ENCODE measurements around the gene SNORC. TPM values are rescaled to one million over a fixed set of nuclear protein-coding genes. Genes with fewer than 3 reads are reported as not detected.
A peak's percentile ranks its signal among the peaks of the same experiment; 100 is the strongest.

Gene SNORC
- total and polyA plus RNA-seq, 2 donors from 2014 or later, result 2.7 to 3.3 TPM

DNA sequence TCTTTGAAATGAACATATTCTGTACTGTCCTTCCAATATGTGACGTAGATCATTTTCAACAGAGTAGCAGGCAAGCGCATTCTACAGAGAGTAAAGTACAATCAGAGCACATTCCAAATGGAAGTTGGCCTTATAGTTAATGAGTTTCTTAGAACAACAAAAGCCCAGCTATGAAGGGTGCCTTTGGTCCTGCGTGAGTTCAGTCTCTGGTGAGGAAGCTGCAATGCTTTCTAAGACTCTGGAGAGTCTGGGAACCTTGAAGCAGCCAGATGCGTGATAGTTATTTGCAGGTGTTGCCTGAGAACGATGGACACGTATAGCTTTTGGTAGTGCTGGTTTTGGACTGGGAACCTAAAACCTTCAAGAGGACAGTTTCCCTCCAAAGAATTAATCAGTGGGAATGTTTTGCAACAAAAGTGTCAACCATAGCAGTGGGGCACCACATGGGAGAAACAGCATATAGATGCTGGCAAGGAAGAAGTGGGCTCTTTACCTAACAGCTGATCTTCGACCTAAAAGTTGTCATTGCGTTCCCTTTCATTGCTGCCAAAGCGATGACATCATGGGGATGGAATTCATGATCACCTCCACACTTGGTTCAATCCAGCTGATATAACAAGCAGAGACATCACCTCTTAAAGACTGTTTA, 9.3 kb upstream of the SNORC start:
- Histone ChIP-seq H3K27me3 (ENCODE audit: control insufficient read depth, insufficient read depth, low read length) (no peaks in the 10 kb centered on the region), H3K9ac (ENCODE audit: low read length in 3 of 3) (no peak overlapping the region), H3K9me3 (ENCODE audit: control insufficient read depth in 2 of 3, insufficient read depth in 1 of 3, low read length in 3 of 3) (no peaks in the 10 kb centered on the region), H3K27ac (ENCODE audit: low read depth in 2 of 2, low read length in 2 of 2) (peak overlapping the region; percentile 29 to 69), H3K4me1 (ENCODE audit: control insufficient read depth in 2 of 3, insufficient read depth in 2 of 3, low read depth in 1 of 3, low read length in 3 of 3) (peaks cover 0 to 7% (median 5%) of the 10 kb centered on the region in 3 donors), H3K4me3 (ENCODE audit: low read length in 3 of 3) (peak overlapping the region in 1 of 3 donors; percentile 13), H3K36me3 (ENCODE audit: control insufficient read depth in 2 of 3, insufficient read depth in 3 of 3, low read length in 3 of 3) (peaks cover 2 to 14% (median 3%) of the 10 kb centered on the region in 3 donors)
- no peak for FAIRE-seq
- peak in 2 of 5 donors; percentile 39 to 65 for DNase-seq
- intact Hi-C loops (cut with DNase I), result no loop called here
- TF ChIP-seq, protein P1, sequence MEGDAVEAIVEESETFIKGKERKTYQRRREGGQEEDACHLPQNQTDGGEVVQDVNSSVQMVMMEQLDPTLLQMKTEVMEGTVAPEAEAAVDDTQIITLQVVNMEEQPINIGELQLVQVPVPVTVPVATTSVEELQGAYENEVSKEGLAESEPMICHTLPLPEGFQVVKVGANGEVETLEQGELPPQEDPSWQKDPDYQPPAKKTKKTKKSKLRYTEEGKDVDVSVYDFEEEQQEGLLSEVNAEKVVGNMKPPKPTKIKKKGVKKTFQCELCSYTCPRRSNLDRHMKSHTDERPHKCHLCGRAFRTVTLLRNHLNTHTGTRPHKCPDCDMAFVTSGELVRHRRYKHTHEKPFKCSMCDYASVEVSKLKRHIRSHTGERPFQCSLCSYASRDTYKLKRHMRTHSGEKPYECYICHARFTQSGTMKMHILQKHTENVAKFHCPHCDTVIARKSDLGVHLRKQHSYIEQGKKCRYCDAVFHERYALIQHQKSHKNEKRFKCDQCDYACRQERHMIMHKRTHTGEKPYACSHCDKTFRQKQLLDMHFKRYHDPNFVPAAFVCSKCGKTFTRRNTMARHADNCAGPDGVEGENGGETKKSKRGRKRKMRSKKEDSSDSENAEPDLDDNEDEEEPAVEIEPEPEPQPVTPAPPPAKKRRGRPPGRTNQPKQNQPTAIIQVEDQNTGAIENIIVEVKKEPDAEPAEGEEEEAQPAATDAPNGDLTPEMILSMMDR (IDR thresholded peaks at IDR 0.05; ENCODE audit: borderline replicate concordance, extremely low read depth, insufficient read depth), result no peak

DNA sequence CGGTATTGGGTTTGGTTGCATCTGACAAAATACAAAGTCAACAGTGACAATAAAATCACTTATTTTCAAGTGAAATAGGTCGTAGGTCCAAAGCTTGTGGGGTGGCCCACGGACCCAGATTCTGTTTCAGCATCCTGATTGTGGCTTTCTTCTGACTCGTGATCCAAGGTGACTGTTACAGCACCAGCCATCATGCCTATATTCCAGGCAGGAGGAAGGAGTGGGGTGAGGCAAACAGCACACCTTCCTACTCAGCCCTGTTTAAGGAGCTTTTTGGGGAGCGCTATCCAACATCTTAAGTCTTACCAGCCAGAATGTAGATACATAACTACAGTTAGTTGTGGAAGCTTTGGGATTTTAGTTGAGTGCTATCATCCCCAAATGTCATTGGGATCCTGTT, 8.7 kb upstream of the SNORC start:
- intact Hi-C loops (cut with DNase I), result no loop called here
- no peak overlapping the region for H3K9ac ChIP-seq (ENCODE audit: low read length in 3 of 3)
- peaks cover 2 to 14% (median 3%) of the 10 kb centered on the region in 3 donors for H3K36me3 ChIP-seq (ENCODE audit: control insufficient read depth in 2 of 3, insufficient read depth in 3 of 3, low read length in 3 of 3)
- peaks cover 0 to 7% (median 5%) of the 10 kb centered on the region in 3 donors for H3K4me1 ChIP-seq (ENCODE audit: control insufficient read depth in 2 of 3, insufficient read depth in 2 of 3, low read depth in 1 of 3, low read length in 3 of 3)
- H3K4me3 ChIP-seq (ENCODE audit: low read length in 3 of 3), result no peak overlapping the region
- FAIRE-seq (no peak), DNase-seq (no peak)
- peak overlapping the region; percentile 29 to 69 for H3K27ac ChIP-seq (ENCODE audit: low read depth in 2 of 2, low read length in 2 of 2)
- H3K9me3 ChIP-seq (ENCODE audit: control insufficient read depth in 2 of 3, insufficient read depth in 1 of 3, low read length in 3 of 3), result no peaks in the 10 kb centered on the region
- no peaks in the 10 kb centered on the region for H3K27me3 ChIP-seq (ENCODE audit: control insufficient read depth, insufficient read depth, low read length)
- TF ChIP-seq, protein P1 (IDR thresholded peaks at IDR 0.05; ENCODE audit: borderline replicate concordance, extremely low read depth, insufficient read depth), result no peak

DNA sequence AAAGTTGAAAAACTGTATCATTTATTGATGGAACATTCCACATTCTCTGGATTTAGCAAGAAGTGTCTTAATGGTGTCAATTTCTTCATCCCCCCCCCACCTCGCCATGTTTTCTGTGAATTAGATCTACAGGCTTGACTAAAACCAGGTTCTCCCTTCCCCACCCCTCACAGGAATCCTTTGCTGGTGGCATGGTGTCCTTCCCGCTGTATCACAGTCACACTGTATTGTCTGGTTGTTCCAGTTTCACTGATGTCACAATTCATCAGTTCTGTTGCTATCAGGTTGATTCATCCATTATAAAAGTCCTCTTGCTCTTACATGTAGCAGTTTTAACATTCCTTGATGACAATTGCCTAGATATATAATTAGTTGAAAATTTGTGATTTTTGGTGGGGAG, 6.1 kb upstream of the SNORC start:
- DNase-seq (no peak), FAIRE-seq (no peak)
- H3K36me3 ChIP-seq (ENCODE audit: control insufficient read depth in 2 of 3, insufficient read depth in 3 of 3, low read length in 3 of 3), result no peaks in the 10 kb centered on the region
- no peak overlapping the region for H3K9ac ChIP-seq (ENCODE audit: low read length in 3 of 3)
- H3K27me3 ChIP-seq (ENCODE audit: control insufficient read depth, insufficient read depth, low read length), result no peaks in the 10 kb centered on the region
- H3K4me3 ChIP-seq (ENCODE audit: low read length in 3 of 3), result no peak overlapping the region
- peaks cover 0 to 5% (median 5%) of the 10 kb centered on the region in 3 donors for H3K4me1 ChIP-seq (ENCODE audit: control insufficient read depth in 2 of 3, insufficient read depth in 2 of 3, low read depth in 1 of 3, low read length in 3 of 3)
- intact Hi-C loops (cut with DNase I), result no loop called here
- no peaks in the 10 kb centered on the region for H3K9me3 ChIP-seq (ENCODE audit: control insufficient read depth in 2 of 3, insufficient read depth in 1 of 3, low read length in 3 of 3)
- TF ChIP-seq, protein P1 (IDR thresholded peaks at IDR 0.05; ENCODE audit: borderline replicate concordance, extremely low read depth, insufficient read depth), result no peak
- H3K27ac ChIP-seq (ENCODE audit: low read depth in 2 of 2, low read length in 2 of 2), result no peak overlapping the region
